ENCODE data around the gene ZNF577.
A peak's percentile ranks its signal among the peaks of the same experiment; 100 is the strongest.
"Not testable (repeated sequence)": the region's sequence is repeated elsewhere in the genome, so short reads cannot be mapped to it uniquely, and the experiment has no call there.

ZNF577 gene

GRCh38 chr19:51887522-51888498 lies at the start of gene ZNF577:
Gene ZNF577, minus strand, starts transcription at chr19:51887951. Its CDS starts 7,569 bp downstream, at chr19:51880382.
- peak; percentile 83 to 87 for DNase-seq (ENCODE audit: low read depth in 2 of 2)

GRCh38 chr19:51931921-51932320 lies 44.2 kb upstream of the ZNF577 start:
- DNase-seq (ENCODE audit: low read depth in 2 of 2): no peak

- no peak for DNase-seq (ENCODE audit: low read depth in 2 of 2)
Observed at GRCh38 chr19:51927859-51928258, 40.1 kb upstream of the ZNF577 start.

GRCh38 chr19:51926784-51927741 lies 39.3 kb upstream of the ZNF577 start, which contains the start of gene ZNF613:
Gene ZNF613, plus strand, starts transcription at chr19:51927472. Its CDS starts 8,749 bp downstream, at chr19:51936221.
- peak; percentile 82 to 83 for DNase-seq (ENCODE audit: low read depth in 2 of 2)

GRCh38 chr19:51926426-51926783 lies 38.7 kb upstream of the ZNF577 start:
- no peak for DNase-seq (ENCODE audit: low read depth in 2 of 2)

- DNase-seq (ENCODE audit: low read depth in 2 of 2): no peak
Observed at GRCh38 chr19:51921949-51922348, 34.2 kb upstream of the ZNF577 start.

GRCh38 chr19:51919606-51920005 lies 31.9 kb upstream of the ZNF577 start:
- no peak for DNase-seq (ENCODE audit: low read depth in 2 of 2)

- no peak for DNase-seq (ENCODE audit: low read depth in 2 of 2)
Observed at GRCh38 chr19:51916167-51916566, 28.4 kb upstream of the ZNF577 start.

- no peak for DNase-seq (ENCODE audit: low read depth in 2 of 2)
Observed at GRCh38 chr19:51915324-51915867, 27.6 kb upstream of the ZNF577 start.

GRCh38 chr19:51907981-51908380 lies 20.2 kb upstream of the ZNF577 start:
- not testable (repeated sequence) for DNase-seq (ENCODE audit: low read depth in 2 of 2)

- not testable (repeated sequence) for DNase-seq (ENCODE audit: low read depth in 2 of 2)
Observed at GRCh38 chr19:51906108-51906507, 18.4 kb upstream of the ZNF577 start.

- DNase-seq (ENCODE audit: low read depth in 2 of 2): not testable (repeated sequence)
Observed at GRCh38 chr19:51905639-51906038, 17.9 kb upstream of the ZNF577 start.

GRCh38 chr19:51905206-51905605 lies 17.5 kb upstream of the ZNF577 start:
- no peak for DNase-seq (ENCODE audit: low read depth in 2 of 2)

GRCh38 chr19:51904331-51905165 lies 16.8 kb upstream of the ZNF577 start, which contains the start of gene ZNF649:
Gene ZNF649, minus strand, starts transcription at chr19:51905017. Its CDS starts 4,910 bp downstream, at chr19:51900107.
- peak; percentile 65 for DNase-seq (ENCODE audit: low read depth in 2 of 2)

GRCh38 chr19:51903192-51903591 lies 15.4 kb upstream of the ZNF577 start:
- no peak for DNase-seq (ENCODE audit: low read depth in 2 of 2)

- no peak for DNase-seq (ENCODE audit: low read depth in 2 of 2)
Observed at GRCh38 chr19:51901860-51902259, 14.1 kb upstream of the ZNF577 start.

GRCh38 chr19:51891193-51891747 lies 3.5 kb upstream of the ZNF577 start:
- no peak for DNase-seq (ENCODE audit: low read depth in 2 of 2)

- no peak for DNase-seq (ENCODE audit: low read depth in 2 of 2)
Observed at GRCh38 chr19:51889934-51890333, 2.2 kb upstream of the ZNF577 start.

- DNase-seq (ENCODE audit: low read depth in 2 of 2): no peak
Observed at GRCh38 chr19:51884713-51885112, 3.0 kb downstream of the ZNF577 start.

- DNase-seq (ENCODE audit: low read depth in 2 of 2): no peak
Observed at GRCh38 chr19:51882518-51882917, 5.2 kb downstream of the ZNF577 start.
